SK-MEL-5 (cell line): Measurements from ENCODE around the gene TUB. TPM values are rescaled to one million over a fixed set of nuclear protein-coding genes. Genes with fewer than 3 reads are reported as not detected.

Experiments
- DNase-seq: peaks from one replicate; pipeline ENCODE4 v3.0.0-alpha.2; 2016; ENCODE audit warnings: low read depth, low spot score
- in situ Hi-C: cut with HindIII; loops from 2 replicates; pipeline ENCODE4 v1.10.0; 2016; ENCODE audit warnings: low sequenced_read_pairs, high pct_unique_total_duplicates, low pct_unique_long_range_greater_than_20kb
- total RNA-seq: library from RNA; depleted of rRNA; stranded (reverse); fragments of >200 nt; shearing (Covaris generic); gene quantifications from 2 replicates; pipeline ENCODE4 v1.2.3, GENCODE V29; 2014

The TUB gene
- total RNA-seq, 1 experiment from 2014 or later: 10.4 TPM

- DNase-seq: no peak
- in situ Hi-C loops: no loop called here
These were observed 15.6 kb downstream of the TUB start for GRCh38 chr11:8096575-8096974.

DNA sequence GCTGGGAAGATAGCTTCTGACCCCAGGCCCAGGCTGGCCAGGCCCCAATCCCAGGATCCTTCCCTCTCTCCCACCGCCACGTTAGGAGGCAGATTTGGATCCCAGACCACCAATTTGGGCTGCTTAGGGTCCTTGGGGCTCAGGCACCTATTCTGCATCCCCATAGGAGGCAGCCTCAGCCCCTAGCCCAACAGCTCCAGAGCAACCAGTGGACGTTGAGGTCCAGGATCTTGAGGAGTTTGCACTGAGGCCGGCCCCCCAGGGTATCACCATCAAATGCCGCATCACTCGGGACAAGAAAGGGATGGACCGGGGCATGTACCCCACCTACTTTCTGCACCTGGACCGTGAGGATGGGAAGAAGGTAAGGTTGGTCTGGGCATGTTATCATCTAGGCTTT is 16.1 kb downstream of the TUB start:
- in situ Hi-C loops: no loop called here
- no peak for DNase-seq

- DNase-seq: no peak
- in situ Hi-C loops: no loop called here
These were observed 16.5 kb downstream of the TUB start for GRCh38 chr11:8097468-8097867.

- in situ Hi-C loops: no loop called here
- no peak for DNase-seq
These were observed 16.9 kb downstream of the TUB start for GRCh38 chr11:8097926-8098325.

- no peak for DNase-seq
- in situ Hi-C loops: no loop called here
These were observed 17.4 kb downstream of the TUB start for GRCh38 chr11:8098361-8098760.

DNA sequence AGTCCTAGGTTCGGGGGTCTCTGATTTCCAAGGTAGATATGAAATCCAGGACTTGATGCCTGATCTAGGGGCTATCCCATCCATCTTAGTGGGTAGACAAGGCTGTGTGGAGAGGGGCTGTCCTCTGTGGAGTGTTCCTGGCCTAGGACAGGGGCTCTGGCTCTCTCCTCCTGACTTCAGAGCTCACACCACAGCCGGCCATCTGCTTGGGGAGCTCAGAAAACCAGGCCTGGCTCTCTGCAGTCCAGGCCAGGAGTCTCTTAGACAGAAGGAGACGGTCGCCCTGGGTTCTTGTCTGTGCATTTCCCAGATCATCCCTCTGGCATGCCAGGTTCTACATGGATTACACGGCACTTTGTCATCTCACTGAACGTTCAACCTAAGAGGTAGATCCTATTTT is 17.9 kb downstream of the TUB start:
- DNase-seq: no peak
- in situ Hi-C loops: no loop called here

DNA sequence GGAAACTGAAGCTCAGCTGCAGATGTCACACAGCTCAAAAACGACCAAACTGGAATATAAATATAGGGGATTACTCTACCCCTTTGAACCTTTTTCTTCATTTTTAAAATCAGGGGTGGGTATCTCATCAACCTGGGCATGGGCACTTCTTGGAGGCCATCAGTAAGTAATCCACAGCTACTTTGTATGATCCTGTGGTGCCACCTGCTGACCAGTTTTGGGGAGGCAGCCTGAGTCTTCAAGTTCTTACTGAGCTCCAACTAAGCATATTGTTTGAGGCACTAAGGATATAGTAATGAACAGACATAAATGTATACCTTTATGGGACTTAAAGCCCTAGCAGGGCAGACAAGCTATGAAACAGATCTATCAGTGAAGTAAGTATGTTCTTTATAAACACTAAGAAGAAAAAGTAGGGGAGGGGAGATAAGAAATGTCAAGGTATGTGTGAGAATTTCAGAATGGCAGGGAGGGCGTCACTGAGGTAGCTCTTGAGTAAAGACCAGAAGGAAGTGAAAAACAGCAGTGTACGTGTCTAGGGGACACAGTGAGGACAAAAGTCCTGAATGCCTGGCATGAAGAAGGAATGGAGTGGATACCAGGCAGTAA is 18.4 kb downstream of the TUB start:
- in situ Hi-C loops: no loop called here
- peak; percentile 81 for DNase-seq

DNA sequence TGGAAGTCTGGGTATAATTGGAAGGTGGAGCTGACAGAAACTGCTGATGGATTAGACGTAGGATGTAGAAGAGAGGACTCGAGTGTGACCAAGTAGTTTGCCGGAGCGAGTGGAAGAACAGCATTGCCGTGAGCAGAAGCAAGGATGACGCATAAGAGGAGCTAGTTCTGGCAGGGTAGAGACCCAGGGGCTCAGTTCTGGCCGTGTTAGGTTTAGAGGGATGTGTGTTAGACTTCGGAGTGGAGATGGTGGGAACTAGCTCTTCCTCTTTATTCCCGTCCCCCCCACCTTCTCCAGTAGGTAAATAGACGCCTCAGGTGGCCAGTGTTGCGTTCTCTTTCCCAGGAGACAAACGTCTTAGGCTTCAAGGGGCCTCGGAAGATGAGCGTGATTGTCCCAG is 19.1 kb downstream of the TUB start:
- DNase-seq: no peak
- in situ Hi-C loops: no loop called here

- no peak for DNase-seq
- in situ Hi-C loops: no loop called here
These were observed 19.6 kb downstream of the TUB start for GRCh38 chr11:8100605-8101004.

- DNase-seq: no peak
- in situ Hi-C loops: no loop called here
These were observed 20.4 kb downstream of the TUB start for GRCh38 chr11:8101421-8101820.

GRCh38 chr11:8102296-8102915 is 21.4 kb downstream of the TUB start:
- no peak for DNase-seq
- in situ Hi-C loops: no loop called here

GRCh38 chr11:8102965-8103364 is 22.0 kb downstream of the TUB start:
- in situ Hi-C loops: no loop called here
- no peak for DNase-seq

DNA sequence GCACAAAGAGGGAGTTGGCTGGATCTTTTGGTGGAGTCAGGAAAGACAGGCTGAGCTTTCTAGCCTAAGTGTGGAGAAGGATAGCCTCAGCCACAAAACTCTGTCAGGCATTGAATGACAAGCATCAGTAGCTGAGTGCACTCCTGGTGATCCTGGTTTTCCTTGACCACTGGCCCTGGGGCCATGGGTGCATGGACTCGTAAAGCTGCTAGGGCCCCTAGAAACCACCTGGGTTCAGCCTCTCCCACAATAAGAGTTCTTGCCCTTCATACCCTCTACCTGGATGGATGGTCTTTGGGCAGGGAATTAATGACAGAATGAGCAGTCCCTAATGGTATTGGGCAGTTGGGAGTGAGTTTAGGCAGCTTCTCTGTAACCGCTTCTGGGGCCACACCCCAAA is 22.9 kb downstream of the TUB start:
- in situ Hi-C loops: no loop called here

GRCh38 chr11:8105133-8105532 is 24.1 kb downstream of the TUB start:
- in situ Hi-C loops: no loop called here
- no peak for DNase-seq

More for the DNA sequence above, 22.9 kb downstream of the TUB start:
- no peak for DNase-seq

- DNase-seq: no peak
- in situ Hi-C loops: no loop called here
These were observed 24.7 kb downstream of the TUB start for GRCh38 chr11:8105666-8106065.

DNA sequence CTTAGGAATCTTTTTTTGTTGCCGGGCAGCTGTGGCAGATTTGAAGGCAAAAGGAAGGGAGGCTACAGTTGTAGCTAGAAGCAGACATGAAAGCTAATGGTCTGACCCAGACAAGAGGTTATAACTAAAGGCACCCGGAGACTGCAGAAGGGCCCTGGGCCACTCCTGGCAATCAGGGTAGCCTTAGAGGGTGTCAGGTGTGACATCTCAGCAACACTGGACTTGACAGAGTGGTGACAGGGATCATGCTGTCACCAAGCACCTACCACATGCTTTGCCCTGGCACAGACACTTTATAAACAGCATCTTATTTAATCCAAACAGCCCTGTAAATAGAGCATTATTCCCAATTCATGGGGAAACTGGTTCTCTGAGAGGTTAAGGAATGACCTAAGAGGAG is 25.7 kb downstream of the TUB start:
- in situ Hi-C loops: no loop called here

GRCh38 chr11:8107642-8108041 is 26.6 kb downstream of the TUB start:
- no peak for DNase-seq
- in situ Hi-C loops: no loop called here

More for the DNA sequence above, 25.7 kb downstream of the TUB start:
- DNase-seq: no peak

- in situ Hi-C loops: no loop called here
- DNase-seq: no peak
These were observed 27.4 kb downstream of the TUB start for GRCh38 chr11:8108421-8108820.

DNA sequence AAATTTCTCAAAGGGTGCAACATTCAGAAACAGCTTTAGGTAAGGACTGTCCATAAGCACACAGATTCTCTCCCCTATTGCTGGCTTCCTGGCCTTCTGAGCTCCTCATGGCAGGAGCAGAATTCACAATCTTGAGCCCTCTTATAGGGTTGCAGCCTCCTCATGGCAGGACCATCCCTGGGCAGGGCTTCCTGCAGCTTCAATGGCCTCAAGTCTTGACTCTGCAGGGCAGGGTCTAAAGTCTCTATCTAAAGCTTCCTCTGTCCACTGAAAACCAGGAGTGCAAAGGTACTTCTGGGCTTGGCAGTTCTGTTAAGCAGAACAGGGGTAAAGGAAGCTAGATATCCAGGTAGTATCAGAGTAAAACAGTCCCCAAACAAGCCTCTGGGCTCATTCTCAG is 28.7 kb downstream of the TUB start:
- no peak for DNase-seq
- in situ Hi-C loops: no loop called here

- DNase-seq: no peak
- in situ Hi-C loops: no loop called here
These were observed 29.4 kb downstream of the TUB start for GRCh38 chr11:8110396-8110795.
